NCI-H748 (cell line): ENCODE data around the gene S100A2.

Source experiments
- DNase-seq: peaks from one replicate; lab custom pipeline; 2025; ENCODE audit not compliant: unreplicated experiment; lab: John Stamatoyannopoulos, UW

S100A2 gene

DNA sequence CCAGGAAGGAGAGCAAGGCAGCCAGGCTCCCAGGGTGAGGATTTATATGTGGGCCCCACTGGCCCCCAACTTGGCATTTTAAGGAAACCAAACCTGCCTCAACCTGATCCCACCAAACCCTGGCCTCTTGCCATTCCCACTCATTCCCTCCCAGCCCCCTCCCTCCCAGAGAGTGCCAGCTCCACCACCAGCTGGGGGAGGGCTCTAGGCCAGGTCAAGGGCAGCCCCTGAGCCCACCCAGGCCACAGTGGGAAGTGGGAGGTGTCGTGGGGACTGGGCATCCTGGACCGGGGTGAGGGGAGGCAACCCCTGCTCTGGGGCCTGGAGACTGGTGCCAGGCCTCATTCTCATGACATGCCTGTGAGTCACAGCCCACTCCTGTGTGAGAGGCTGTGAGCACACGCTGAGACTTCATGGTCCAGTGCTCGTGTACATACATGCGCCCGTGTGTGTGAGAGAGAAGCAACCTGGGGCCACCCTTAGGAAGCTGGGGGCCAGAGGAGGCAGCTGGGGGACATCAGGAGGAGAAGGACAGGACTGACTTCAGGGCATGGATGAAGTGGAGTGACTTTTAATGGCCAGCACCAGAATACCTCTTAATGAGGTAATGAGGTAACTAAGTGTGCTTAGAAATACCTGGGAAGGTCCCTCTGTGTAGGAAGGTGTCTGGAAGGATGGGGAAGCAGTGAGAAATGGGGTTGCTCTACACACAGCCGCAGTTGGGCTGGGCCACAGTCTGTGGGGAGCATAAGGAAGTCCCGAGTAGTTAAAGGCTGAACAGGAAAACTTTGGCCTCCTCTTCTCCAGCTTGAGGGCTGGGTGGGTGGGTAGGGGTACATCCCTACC lies at the start of gene S100A2:
Gene S100A2 (minus strand): TSS at position 316 of the 846 bp plus-strand sequence. CDS start 1,967 bp downstream, outside the sequence.
- peak; percentile 8 for DNase-seq

DNA sequence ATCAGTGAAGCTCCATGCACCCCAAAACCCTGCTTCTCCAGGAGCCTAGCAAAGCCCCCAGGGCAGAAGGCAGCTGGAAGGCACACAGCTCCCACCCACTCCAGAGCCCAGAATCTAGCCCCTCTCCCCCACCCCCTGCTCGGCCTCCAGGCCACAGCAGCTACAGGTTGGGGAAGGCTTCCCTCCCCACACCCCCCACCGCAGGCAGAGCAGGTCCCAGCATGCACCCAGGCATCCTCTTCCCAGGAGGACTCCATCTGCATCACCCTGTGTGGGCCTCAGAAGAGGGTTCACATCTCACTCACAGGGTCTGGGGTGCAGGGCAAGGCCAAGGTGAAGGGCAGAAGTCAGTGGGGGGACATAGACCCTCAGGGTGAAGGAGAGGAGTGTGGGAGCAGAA lies 49.8 kb upstream of the S100A2 start:
- DNase-seq = no peak

DNA sequence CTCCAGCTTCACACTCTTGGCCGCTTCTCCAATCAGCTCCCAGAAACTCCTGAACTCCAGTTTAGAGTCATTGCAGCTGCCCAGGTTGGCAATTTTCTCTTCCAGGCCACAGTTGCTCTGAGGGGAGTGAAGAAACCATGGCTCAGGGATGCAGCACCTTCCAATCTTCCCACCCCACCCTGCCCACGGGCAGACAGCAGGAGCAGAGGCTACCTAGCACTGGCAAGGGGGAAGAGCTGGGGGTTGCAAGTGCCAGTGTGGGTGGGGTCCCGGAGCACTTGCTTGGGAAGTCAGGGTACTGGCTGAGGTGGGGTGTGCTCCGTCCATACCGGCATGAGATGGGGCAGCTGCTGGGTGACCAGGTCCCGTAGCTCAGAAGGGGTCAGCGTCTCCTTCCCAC lies 49.3 kb upstream of the S100A2 start:
- no peak for DNase-seq

DNA sequence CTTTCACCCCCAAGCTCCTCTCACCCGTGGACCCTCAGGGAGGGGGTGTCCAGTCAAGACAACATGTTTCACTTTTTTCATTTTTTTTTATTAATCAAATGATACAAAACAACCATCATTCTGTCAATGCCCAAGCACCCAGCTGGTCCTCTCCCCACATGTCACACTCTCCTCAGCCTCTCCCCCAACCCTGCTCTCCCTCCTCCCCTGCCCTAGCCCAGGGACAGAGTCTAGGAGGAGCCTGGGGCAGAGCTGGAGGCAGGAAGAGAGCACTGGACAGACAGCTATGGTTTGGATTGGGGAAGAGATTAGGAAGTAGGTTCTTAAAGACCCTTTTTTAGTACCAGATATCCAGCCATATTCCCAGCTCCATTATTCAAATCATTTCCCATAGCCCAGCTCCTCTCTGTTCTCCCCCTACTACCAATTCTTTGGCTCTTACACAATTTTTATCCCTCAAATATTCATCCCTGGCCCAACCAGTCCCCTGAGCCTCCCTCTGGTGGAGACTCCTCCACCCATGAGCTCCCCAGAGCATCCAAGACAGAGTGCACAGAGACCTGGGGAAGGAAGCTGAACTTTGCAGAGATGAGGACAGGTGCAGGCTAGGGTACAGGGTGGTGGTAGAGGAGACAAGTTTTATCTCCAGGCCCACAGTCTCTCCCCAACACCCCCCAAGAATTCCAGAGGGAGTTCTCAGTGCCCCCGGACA lies 48.7 kb upstream of the S100A2 start:
- no peak for DNase-seq

DNA sequence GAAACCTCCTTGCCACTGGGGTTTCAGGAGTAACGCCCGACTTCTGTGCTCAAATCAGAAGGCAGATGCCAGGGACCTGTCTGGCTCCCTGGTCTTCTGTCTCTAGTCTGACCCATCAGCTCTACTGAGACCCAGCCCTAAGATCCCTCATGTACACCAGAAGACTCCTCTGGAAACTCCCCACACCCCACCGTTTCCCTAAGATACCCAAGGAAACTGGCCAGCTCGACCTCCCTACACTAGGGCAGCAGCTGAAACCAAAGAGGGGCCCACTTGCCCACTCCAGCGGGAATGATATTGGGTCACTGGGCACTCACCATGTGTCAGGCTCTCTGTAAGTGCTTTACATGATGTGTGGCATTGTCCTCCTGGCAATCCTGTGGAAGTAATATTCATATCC lies 47.8 kb upstream of the S100A2 start:
- DNase-seq = no peak

DNA sequence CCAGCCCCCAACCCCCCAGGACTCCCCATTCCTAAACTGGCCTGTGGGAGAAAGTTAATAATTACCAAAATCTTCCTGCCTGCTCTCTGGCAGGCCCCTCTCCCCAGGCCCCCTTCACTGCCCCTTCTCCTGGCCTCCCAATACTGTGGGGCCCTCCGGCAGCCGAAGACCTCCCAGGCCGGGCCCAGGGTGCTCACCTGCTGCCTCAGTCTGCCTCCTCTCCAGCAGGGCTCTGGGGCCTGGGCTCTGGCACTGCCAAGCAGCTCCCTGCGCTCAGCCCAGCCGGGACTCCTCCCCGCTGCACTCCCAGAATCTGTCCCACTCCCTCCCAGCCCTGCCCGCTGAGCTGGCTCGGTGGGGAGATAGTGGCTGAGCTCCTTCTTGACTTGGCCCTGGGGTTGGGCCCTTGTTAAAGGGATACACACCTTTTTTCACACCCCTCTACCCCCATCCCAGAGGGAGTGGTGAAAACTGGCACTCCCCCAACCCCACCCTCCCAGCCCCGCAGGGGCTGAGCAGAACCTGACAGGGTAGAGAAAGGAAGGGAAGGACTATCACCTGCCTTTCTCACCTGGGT lies 47.2 kb upstream of the S100A2 start, which contains the start of gene S100A16:
Gene S100A16 (minus strand): TSS at position 383 of the 577 bp plus-strand sequence. CDS start 4,986 bp downstream, outside the sequence.
- DNase-seq = no peak

DNA sequence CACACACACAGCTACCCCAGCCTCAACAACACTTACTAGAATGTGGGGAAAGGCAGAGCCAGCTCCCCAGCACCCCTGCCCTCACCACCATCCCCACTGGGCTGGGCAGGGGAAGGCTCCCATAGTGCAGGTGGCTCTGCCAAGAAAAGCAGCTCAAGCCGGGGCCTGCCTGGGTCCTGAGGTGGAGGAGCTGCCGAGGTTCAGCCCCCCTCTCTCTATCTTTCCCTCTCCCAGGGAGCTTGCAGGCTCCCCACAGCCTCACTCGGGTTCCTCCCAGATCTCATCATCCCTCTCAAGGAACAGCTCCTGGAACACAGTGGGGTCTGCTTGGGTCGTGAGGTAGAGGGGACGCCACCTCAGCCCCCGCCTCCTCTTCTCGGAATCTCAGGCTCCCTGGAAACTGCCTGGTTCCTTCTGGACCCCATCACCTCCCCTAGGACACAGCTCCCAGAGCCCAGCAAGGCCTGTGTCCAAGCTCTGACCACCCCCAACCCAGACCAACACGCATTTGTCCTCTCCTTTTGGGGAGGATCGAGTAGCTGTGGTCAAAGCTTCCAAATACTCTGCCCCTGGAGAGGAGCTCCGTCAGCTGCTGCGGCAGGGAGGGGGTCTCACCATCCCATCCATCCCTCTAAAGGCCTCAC lies 46.6 kb upstream of the S100A2 start:
- DNase-seq = no peak

DNA sequence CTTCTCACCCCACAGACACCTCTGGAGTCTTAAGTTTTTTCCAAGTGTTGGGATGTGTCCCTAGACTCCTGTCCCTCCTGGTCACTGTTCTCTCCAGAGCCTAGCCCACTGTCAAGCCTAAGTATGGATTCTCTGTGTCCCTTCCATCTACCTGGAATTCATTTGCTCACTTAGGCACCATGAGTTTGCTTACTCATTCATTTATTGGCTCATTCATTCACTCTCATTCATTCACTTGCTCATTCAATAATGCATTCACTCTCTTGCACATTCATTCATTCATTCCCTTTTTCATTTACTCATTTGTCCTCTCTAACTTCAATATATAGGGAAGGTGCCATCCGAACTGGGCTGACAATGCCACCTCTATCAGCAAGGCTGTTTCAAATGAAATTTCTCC lies 45.7 kb upstream of the S100A2 start:
- DNase-seq = no peak

DNA sequence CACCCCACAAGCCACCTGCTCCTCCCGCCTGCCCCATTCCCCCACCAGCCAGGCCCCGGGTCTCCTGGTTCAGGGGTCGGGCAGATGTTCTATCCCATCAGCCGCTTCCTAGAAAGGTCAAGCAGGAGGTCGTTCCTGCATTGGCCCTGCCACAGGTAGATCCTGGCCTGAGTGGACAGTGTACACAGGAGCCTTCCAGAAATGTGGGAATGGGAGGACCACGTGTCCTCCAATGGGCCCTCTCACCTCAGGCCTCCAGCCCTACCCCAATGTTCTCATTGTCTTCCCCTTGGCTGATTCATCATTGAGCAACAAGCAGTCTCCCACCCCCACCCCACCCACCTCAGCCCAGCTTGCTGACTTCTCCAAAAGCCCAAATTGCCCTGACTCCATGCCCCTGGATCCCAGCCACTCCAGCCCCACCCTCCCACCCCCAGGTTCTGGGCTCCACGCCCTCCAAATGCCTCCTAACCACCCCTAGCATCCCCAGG lies 45.2 kb upstream of the S100A2 start:
- DNase-seq = no peak

DNA sequence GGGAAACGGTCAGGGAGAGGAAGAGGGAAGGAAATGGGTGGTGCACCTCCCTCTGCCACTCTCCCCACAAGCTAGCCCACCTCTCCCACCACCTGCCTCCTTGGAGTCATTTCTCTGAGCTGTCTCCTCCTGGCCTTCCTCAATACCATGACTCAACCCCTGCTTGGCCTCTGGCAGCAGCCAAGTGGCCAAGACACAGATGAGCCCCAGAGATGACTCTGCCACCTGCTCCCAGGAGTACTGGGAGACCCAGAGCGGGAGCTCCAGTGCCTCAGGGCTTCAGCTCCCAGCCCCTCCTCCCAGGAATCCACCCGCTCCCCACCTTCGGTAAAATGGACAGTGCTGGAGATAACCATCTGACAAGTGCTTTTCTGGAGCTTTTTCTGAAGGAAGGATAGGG lies 44.7 kb upstream of the S100A2 start:
- no peak for DNase-seq

DNA sequence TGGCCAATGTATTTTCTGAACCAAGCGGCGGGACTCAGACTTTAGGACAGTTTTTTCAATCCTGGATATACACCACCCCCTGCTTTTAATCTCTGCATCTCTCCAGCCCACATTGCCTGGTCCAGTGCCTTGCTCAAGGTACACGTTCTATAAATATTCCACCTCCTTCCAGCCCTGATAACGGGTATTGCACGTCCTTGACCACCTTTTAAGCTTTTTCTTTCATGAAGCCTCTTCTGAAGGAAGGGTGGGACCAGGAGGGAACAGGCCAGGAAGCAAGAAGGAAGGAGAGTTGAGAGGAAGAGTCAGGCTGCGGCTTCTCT lies 43.9 kb upstream of the S100A2 start:
- DNase-seq = no peak

DNA sequence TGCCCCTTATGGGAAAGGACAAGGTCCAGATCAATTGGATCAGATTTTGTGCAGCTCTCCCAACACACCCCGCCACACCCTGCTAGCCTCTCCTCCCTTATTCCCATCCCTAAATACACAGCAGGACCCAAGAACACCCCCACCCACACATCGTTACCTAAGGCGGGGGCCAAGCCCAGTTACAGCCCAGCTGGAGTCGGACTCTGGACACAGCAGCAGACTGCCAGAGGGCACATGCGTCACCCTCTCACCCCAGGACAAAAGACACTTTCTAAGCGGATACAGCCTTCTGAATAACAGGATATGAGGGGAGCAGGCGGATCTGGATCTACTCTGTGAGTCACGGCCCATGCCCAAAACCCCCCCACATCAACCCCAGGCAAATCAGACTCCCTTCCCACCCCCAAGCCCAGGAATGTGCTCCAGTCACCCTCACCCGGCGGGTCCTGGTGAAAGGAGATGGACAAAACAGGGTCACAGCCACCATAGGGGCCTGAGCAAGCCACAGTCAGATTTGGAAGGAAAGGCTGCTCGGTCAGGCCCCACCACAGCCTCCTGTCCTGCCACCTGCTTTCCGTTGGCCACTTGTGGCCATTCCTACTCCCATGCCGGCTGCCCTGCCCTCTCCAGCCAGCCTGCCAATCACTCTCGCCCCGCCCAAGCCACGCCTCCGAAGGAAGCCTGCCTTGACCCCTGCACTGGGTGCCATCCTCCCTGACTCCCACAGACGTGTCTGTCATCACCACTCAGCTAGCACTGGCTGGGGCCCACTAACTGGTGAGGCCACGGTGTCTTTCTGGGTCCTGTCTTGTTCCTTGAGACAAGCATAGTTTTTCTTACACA lies 43.3 kb upstream of the S100A2 start:
- DNase-seq = no peak

DNA sequence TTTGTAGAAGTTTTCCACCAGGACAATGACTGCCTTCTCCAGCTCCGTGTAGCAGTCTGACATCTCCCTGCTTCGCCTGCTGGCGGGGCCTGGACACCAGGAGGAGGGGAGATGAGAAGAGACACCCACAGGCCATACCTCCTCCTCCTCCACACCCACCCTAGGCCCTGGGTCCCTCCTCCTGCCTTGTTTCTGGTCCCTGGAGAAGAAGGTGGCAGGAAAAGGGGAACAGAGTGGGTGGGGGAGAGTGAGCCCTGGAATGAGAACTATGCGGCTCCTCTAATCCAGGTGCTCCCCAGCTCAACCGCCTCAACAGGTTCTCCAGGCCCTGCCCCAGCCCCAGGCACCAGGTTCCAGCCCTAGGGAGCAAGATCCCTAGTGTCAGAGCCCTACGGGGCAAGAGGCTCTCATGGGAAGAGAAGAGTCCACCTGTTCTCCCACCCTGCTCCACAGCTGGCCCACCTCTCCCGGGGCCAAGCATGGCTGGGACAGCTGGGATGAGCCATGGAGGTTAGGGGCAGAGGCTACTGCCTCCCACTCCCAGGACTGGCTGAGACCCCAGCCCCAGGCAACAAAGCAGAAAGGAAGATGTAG lies 42.5 kb upstream of the S100A2 start:
- DNase-seq = no peak

DNA sequence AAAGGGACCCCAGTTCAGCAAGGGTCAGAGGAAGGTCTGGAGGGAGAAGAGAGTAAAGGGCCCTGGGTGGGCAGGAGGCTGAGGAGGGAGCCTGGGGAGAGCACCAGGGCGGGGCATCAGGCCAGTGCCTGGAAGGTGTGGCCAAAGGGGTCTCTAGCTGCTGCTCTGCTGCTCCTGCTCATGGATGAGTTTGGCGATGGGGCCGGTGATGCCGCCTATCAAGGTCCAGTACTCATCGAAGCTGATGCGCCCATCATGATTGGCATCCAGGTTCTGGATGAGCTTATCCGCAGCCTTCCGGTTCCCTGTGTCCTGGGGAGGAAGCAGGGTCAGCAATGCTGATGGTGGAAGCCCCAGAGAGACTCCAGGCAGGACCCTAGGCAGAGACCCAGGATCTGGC lies 41.7 kb upstream of the S100A2 start:
- no peak for DNase-seq

DNA sequence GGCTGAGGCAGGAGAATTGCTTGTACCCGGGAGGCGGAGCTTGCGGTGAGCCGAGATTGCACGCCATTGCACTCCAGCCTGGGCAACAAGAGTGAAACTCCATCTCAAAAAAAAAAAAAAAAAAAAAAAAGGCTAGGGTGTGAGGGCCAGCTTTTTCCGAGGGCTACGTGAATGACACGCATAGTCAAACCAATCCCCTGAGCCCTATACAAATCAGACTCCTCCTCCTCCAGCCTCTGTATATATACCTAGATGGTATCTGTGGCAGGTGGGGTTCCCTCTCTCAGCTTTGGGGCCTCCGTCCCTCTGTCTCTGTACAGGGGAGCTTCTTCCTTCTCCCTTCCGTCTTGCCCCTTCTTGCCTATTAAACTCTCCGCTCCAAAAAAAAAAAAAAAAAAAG lies 40.5 kb upstream of the S100A2 start:
- no peak for DNase-seq

DNA sequence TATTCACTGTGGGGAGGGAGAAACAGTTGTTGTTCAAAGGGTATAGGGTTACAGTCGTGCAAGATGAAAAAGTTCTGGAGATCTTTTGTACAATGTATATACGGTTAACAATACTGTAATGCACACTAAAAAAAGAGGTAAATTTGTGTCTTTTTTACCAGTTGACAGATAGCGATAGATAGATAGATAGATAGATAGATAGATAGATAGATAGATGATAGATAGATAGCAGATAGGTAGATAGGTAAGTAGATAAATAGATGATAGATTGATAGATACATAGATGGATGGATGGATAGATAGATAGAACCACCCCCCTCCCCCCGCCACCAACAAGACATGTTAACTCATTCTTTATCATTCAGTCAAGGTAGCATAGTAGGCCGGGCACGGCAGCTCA lies 37.1 kb upstream of the S100A2 start:
- no peak for DNase-seq

DNA sequence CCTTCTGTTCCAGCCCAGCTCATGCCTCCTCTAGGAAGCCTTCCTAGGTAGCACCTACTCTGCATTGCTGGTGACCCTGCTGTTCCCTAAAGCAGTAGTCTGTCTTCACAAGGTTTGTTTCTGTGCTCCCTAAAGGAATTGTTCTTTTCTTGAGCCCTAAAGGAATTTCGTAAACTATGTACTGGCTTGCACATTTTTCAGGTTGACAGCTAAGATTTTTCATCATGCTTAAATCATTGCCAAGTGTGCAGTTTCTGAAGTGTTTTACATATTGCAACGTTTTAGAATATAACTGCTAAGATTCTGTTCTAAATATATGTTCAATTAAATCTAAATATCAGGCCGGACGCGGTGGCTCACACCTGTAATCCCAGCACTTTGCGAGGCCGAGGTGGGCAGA lies 34.2 kb upstream of the S100A2 start:
- DNase-seq = no peak

DNA sequence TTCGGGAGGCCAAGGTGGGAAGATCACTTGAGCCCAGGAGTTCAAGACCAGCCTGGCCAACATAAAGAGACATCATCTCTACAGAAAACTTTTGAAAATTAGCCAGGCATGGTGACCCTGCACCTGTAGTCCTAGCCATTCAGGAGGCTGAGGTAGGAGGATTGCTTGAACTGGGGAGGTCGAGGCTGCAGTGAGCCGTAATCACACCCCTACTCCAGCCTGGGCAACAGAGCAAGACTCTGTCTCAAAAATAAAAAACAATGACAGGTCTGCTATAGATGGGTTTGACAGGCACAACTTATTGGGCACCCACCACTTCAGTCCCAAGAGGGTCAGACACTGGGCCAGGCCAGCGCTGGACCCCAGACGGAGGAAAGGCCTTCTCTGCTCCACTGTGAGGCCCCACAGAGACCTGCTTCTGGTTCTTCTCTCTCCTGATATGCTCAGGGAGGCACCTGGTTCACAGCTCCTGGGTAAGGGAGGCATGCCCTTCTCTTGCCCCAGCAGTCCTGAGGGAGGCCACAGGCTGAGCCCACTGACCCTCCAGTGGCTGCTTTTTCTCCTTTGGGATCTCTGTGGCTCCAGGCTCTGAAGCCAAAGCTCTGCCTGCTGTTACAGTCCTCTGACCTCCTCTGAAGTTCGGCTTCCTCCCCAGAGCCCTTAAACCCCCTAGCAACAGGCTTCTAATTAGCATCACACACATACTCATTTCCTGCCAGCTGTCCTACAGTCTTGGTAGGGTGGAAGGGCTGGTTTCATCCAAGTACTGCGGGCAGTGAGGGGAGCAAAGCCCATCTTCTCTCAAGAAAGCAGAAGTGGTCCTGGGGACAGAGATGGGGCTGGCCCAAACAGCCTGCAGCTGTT lies 32.9 kb upstream of the S100A2 start:
- peak; percentile 49 for DNase-seq

DNA sequence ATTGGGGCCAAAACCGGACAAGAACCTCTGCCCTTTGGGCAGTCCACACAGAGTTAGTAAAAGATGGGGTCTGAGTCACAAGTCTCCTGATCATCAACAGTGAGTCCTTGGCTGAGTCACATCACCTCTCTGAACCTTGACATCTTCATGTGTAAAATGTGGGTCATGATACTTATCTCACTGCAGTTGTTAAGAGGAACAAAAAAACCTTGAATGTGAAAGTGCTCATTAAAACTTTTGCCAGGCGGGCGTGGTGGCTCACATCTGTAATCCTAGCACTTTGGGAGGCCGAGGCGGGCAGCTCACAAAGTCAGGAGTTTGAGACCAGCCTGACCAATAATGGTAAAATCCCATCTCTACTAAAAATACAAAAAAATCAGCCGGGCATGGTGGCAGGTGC lies 31.6 kb upstream of the S100A2 start:
- no peak for DNase-seq
